Hematopoietic multipotent progenitor cell treated with erythropoietin and hydrocortisone succinate and interleukin-3 and kit ligand, for 8 days (in vitro differentiated cells): Measurements from ENCODE around the gene RBKS.
A peak's percentile ranks its signal among the peaks of the same experiment; 100 is the strongest.
"Not testable (repeated sequence)": the region's sequence is repeated elsewhere in the genome, so short reads cannot be mapped to it uniquely, and the experiment has no call there.

Experiments used
- DNase-seq: peaks from one replicate; pipeline ENCODE4 v3.0.0-alpha.2; 2015

RBKS gene

GRCh38 chr2:27904405-27904665 lies 14.1 kb upstream of the RBKS start:
- DNase-seq = peak; percentile 88

- DNase-seq = peak; percentile 62
These were observed 13.6 kb upstream of the RBKS start for GRCh38 chr2:27903649-27904404.

DNA sequence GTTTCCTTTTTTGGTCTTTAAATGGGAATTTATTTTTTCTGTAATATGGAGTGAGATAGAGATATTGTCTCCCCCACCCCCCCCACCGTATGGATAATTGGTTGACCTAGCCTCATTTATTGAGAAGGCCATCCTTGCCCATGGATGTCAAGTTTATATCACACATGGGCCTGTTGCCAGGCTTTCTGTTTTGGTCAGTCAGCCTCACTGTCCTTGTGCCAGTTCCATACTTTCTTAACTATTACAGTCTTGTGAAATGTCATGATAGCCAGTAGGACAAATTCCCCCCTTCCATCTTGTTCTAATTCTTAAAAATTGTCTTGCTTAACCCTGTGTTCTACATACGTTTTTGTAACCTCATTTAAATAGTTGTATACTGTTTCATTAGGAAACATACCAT lies 12.8 kb upstream of the RBKS start:
- no peak for DNase-seq

- no peak for DNase-seq
These were observed 11.9 kb upstream of the RBKS start for GRCh38 chr2:27902098-27902497.

GRCh38 chr2:27901234-27901633 lies 11.0 kb upstream of the RBKS start:
- DNase-seq = peak; percentile 70

DNA sequence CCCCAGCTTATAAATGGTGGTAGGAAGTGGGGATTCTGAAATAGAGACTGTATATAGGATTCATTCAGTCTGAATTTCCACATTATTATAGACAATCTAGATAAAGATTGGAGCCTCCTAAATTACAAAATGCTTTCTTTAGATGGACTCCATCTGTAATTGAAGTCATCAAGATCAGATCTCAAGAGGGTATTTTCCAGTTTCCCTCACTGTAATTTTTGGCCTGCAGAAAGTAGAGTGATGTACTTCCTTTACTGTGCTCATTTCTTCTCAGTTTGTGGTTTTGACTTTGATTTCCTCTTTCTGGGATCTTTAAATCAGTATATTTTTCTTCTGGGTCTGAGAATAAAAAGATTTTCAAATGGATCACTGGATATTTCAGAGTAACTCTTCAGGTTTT lies 7.5 kb upstream of the RBKS start:
- no peak for DNase-seq

- no peak for DNase-seq
These were observed 2.8 kb upstream of the RBKS start for GRCh38 chr2:27893006-27893405.

DNA sequence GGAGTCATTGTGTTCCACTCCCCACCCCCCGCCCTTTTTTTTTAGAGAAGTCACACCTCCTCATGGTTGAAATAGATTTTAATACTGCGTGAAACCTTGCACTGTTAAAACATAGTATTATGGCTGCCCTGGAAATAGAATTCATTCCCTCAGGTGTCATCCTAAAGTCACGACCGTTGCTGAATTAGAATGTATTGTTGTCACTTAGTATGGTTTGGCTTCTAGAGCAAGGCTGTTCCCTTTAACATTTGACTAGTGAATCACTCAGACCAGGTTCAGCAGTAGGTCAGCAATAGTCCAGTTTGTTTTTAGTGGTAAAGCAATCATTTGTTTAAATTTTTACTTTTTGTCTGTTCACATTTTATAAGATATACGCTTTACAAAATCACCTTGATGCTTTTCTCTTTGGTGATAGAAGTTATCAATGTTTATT lies 1.5 kb upstream of the RBKS start:
- no peak for DNase-seq

DNA sequence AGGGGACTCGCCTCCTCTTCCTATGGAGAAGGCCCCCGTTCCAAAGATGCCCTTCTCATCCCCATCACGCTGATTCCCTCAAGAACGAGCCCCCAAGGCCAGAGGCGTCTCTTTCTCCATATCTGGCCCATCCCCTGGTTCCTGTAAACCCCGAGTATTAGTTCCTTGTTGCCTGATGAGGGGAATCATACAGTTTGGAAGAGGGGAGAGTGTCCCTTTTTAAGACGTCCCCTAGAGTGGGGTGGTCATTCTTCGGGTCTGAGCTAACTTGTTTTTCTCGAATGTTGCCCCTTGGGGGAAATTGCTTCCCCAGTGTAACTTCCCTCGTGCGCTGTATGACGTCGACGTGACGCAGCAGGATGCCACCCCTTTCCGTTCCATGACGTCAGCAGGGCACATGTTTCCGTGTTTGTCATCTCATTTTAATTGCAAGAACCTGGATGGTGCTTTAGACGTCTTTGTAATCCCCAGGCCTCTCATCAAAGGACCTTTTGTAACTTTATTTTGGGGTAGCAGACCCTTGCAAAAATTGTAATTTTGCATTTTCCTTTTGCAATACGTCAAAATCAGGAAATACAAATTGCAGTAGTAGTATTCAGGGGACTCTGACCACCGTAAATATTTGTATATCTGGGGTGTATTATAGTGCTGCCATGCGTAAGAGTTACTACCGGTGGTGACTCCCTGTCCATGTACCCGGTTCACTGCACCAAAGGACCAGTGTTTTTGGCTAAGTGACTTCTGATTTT lies 911 bp upstream of the RBKS start:
- peak; percentile 84 for DNase-seq

DNA sequence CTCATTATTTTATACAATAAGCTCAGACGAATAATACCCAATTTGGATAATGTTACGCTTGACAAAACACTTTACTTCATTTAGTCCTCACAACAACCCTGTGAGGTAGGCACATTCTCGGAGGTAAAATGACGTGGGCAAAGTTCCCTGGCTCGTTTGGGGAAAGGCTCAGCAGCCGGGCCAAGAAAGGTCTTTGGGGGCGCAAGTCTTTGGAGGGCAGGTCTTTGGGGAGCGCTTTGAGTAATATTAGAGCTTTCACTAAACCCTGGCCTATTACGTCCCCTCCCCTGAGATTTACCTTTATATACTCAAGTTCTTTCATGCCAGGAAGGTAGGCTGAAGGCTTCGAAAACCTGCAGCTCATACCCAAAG lies 427 bp downstream of the RBKS start:
- DNase-seq = no peak

DNA sequence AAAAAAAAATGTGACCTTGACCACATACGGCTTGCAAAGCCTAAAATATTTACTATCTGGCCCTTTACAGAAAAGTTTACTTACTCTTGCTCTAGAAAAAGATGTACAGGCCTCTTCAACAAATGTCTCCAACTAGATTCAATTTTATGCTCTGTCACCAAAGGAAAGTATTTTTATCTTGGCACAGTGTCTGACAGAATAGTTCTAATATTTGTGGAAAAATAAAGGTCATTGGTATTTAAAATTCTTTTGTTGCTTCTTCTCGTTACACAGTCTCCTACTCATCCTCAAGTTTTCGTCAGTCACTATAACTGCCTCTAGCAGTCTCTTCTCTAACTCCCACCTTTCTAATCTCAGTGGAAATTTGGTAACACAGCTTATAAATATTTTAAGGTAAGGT lies 1.4 kb downstream of the RBKS start:
- no peak for DNase-seq

DNA sequence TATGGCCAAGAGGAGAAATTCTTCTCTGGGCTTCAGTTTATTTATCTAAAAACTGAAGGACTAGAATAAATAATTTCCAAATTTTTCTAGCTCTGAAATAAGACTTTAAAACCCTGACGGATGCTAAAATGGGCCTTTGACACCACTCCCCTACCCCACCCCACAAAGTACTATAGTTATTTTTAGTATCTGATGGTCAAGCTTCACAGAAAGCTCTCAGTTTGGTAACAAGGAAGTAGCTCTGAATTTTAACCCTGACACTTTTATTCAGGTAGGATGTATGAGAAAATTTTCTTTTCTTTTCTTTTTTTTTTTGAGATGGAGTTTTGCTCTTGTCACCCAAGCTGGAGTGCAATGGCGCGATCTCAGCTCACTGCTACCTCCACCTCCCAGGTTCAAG lies 2.4 kb downstream of the RBKS start:
- no peak for DNase-seq

DNA sequence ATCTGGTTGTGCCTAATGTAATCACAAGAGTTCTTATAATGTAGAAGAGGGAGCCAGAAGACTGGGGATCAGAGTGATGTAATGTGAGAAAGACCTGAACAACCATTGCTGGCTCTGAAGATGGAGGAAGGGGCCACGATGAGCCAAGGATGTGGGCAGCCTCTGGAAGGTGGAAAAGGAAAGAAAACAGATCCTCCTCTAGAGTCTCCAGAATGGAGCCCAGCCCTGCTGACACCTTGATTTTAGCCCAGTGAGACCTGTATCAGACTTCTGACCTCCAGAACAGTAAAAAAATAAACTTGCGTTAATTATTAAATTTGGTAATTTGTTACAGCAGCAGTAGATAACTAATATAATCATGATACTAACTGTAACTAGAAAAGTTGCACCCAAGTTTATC lies 3.1 kb downstream of the RBKS start:
- no peak for DNase-seq

GRCh38 chr2:27886322-27886721 lies 3.9 kb downstream of the RBKS start:
- DNase-seq = no peak

GRCh38 chr2:27885661-27886060 lies 4.5 kb downstream of the RBKS start:
- no peak for DNase-seq

GRCh38 chr2:27885234-27885633 lies 5.0 kb downstream of the RBKS start:
- no peak for DNase-seq

DNA sequence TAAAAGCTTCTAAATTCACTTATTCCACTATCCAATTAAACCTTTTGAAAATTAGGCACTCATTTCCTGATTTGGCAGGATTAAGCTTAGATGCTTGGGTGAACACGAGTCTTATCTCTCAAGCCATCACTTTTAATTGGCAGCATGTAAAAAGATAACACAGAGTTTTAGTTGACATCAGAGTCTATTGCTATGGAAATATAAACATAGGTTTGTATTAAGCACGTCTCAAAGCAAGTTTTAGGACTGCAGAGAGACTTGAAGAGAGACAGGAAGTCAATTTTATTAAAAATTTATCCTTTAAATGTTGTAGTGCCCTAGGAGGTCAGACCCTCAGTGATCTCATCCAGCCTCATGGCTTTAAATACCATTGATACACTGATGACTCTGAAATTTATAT lies 5.6 kb downstream of the RBKS start:
- no peak for DNase-seq

DNA sequence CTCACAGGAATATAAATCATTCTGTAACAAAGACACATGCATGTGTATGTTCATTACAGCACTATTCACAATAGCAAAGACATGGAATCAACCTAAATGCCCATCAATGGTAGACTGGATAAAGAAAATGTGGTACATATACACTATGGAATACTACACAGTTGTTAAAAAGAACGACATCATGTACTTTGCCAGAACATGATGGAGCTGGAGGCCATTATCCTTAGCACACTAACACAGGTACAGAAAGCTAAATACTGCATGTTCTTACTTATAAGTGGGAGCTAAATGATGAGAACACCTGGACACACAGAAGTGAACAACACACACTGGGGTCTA lies 7.6 kb downstream of the RBKS start:
- not testable (repeated sequence) for DNase-seq

DNA sequence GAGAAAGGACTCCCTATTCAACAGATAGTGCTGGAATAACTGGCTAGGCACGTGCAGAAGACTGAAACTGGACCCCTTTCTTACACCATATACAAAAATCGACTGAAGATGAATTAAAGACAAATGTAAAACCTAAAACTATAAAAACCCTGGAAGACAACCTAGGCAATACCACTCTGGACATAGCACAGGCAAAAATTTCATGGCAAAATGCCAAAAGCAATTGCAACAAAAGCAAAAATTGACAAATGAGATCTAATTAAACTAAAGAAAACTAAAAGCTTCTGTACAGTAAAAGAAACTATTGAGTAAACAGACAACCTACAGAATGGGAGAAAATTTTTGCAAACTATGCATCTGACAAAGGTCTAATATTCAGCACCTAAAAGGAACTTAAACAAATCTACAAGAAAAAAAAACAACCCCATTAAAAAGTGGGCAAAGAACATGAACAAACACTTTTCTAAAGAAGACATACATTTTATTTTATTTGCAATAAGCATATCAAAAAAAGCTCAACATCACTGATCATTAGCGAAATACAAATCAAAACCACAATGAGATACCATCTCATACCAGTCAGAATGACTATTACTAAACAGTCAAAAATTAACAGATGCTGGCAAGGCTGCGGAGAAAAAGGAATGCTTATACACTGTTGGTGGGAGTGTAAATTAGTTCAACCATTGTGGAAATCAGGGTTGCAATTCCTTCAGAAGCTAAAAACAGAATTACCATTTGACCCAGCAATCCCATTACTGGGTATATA lies 8.2 kb downstream of the RBKS start:
- DNase-seq = not testable (repeated sequence)

GRCh38 chr2:27878825-27879224 lies 11.4 kb downstream of the RBKS start:
- no peak for DNase-seq

DNA sequence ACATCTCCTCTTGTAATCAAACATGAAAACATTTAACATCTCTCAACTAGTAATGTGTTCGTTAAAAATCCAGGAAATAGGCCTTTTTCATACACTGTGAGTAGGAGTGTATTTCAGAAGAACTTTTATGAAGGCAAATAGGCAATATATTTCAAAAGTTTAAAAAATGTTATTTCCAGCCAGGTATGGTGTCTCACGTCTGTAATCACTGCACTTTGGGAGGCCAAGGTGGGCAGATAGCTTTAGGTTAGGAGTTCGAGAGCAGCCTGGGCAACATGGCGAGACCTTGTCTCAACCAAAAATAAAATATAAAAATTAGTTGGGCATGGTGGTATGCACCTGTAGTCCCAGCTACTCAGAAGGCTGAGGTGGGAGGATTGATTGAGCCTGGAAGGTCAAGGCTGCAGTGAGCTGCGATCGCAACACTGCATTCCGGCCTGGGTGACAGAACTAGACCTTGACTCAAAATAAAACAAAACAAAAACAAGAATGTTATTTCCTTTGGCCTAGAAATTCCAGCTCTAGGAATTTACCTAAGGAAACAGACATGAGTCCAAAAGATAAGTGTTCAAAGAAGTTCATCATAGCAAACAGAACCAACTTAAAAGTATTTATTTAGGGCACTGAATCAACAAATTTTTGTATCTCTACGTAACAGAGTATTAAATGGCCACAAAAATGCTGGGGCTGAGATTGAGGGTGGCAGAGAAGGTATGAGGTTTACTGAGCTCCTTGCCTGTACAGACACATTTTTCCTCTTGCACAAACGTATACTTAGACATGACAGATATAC lies 14.9 kb downstream of the RBKS start:
- DNase-seq = no peak

GRCh38 chr2:27873091-27873490 lies 17.1 kb downstream of the RBKS start:
- DNase-seq = no peak

DNA sequence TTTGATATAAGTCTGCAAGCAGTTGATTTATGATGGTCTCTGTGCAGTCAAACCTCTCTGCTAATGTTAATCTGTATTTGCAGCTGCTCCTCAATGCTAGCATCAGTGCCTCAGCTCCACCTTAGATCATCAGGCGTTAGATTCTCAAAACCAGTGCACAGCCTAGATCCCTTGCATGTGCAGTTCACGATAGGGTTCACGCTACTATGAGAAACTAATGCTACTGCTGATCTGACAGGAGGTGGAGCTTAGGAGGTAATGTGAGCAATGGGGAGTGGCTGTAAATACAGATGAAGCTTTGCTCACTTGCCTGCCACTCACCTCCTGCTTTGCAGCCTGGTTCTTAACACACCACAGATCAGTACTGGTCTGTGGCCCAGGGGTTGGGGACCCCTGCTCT lies 18.4 kb downstream of the RBKS start:
- peak; percentile 98 for DNase-seq
